Activated CD4-positive, alpha-beta T cell treated with anti-CD3 and anti-CD28 coated beads, Interleukin-2, amount 50 U/mL, for 16 hours (primary cell): ENCODE results near the gene SLC27A2.

ENCODE experiments used
- DNase-seq: peaks from one replicate; pipeline ENCODE4 v3.0.0-alpha.2; 2020

Gene SLC27A2

GRCh38 chr15:50281427-50281826 is 99.4 kb downstream of the SLC27A2 start:
- no peak for DNase-seq
